HG03342 (cell line): ENCODE results near the gene PET100.

Experiments used
- ATAC-seq: cut with Tn5 transposase; IDR thresholded peaks from one replicate; pipeline ENCODE4 v1.9.1; 2021; ENCODE audit warnings: mild to moderate bottlenecking, moderate library complexity; ENCODE audit not compliant: unreplicated experiment

Gene PET100

GRCh38 chr19:7677669-7678311 lies 48.2 kb downstream of the PET100 start:
- no peak for ATAC-seq

DNA sequence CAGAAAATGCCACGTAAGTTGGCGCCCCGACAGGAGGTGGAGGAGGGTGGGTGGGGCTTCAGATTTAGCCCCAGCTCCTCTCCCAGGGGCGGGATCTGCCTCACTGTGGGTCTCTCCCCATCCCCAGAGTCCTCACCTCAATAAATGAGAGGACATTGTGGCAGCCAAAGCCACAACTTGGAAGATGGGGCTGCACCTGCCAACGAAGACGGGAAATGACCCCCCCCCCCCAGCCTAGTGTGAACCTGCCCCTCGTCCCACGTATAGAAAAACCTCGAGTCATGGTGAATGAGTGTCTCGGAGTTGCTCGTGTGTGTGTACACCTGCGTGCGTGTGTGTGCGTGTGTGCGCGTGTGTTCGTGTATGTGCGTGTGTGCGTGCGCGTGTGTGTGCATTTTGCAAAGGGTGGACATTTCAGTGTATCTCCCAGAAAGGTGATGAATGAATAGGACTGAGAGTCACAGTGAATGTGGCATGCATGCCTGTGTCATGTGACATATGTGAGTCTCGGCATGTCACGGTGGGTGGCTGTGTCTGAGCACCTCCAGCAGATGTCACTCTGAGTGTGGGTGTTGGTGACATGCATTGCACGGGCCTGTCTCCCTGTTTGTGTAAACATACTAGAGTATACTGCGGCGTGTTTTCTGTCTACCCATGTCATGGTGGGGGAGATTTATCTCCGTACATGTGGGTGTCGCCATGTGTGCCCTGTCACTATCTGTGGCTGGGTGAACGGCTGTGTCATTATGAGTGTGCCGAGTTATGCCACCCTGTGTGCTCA lies 49.6 kb downstream of the PET100 start:
- no peak for ATAC-seq

- no peak for ATAC-seq
Measured at GRCh38 chr19:7679771-7680605, 50.4 kb downstream of the PET100 start.

DNA sequence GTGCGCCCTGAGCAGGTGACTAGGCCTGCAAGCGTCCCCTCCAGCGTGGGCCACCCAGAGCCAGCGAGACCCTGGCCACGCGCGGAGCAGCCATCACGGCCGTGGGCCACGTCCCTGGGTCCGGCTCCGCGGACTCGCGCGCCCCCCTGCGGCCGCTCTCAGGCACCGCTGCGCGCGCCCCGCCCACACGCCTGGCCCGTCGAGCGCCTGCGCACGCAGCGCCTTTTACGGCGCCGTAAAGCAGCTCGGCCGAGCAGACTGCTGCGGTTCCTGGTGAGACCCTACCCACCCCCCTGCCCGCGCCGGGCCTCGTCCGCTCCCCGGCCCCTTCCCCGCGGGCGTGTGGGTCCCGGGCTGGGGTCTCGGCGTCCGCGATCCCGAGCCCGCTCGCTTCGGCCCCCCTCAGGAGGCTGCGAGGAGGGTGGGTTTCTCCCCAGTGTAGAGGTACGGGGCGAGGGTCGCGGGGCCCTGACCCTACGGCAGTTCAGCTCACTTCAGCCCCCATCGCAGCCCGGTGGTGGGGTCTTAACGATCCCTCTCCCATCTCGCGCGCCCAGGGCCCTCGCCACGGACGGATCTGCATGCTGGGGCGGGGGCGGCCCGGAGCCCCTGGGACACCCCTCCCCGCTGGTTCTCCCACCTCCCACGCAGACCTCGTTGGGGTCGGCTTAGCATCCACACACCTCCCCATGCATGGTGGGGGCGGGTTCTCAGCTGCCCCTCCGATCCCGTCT lies 51.2 kb downstream of the PET100 start, which contains the start of gene TRAPPC5:
TRAPPC5 (plus strand) TSS at position 228 of the 734 bp plus-strand sequence. CDS start 1,421 bp downstream, outside the sequence.
- ATAC-seq, result peak; percentile 47
